Activated naive CD4-positive, alpha-beta T cell treated with anti-CD3 and anti-CD28 coated beads, Interleukin-2, amount 50 U/mL, for 24 hours (primary cell): ENCODE results near the gene ABCA8.

Source experiments
- H3K27ac Mint-ChIP-seq: one replicate; pipeline ENCODE4 v1.8.0; 2021; ENCODE audit warnings: mild to moderate bottlenecking, mixed read lengths
- H3K27me3 Mint-ChIP-seq: one replicate; pipeline ENCODE4 v1.8.0; 2021; ENCODE audit warnings: mixed read lengths
- H3K36me3 Mint-ChIP-seq: one replicate; pipeline ENCODE4 v1.8.0; 2021; ENCODE audit warnings: mixed read lengths
- H3K4me1 Mint-ChIP-seq: one replicate; pipeline ENCODE4 v1.8.0; 2021; ENCODE audit warnings: mixed read lengths
- H3K4me3 Mint-ChIP-seq: one replicate; pipeline ENCODE4 v1.8.0; 2021; ENCODE audit warnings: mild to moderate bottlenecking, mixed read lengths
- H3K9me3 Mint-ChIP-seq: one replicate; pipeline ENCODE4 v1.8.0; 2021; ENCODE audit warnings: mixed read lengths

ABCA8 gene

GRCh38 chr17:68910251-68910705 is 44.9 kb downstream of the ABCA8 start:
- Mint-ChIP-seq H3K4me3 (no peak overlapping the region), H3K9me3 (peaks cover 24% of the 10 kb centered on the region), H3K27ac (no peak overlapping the region), H3K4me1 (no peaks in the 10 kb centered on the region), H3K36me3 (no peaks in the 10 kb centered on the region), H3K27me3 (peaks cover 5% of the 10 kb centered on the region)

- Mint-ChIP-seq H3K9me3 (peaks cover 23% of the 10 kb centered on the region), H3K4me3 (no peak overlapping the region), H3K36me3 (no peaks in the 10 kb centered on the region), H3K27me3 (peaks cover 6% of the 10 kb centered on the region), H3K4me1 (no peaks in the 10 kb centered on the region), H3K27ac (no peak overlapping the region)
Observed at GRCh38 chr17:68909066-68909465, 46.1 kb downstream of the ABCA8 start.

GRCh38 chr17:68908045-68908444 is 47.1 kb downstream of the ABCA8 start:
- H3K9me3 Mint-ChIP-seq, result peaks cover 13% of the 10 kb centered on the region
- H3K36me3 Mint-ChIP-seq, result no peaks in the 10 kb centered on the region
- no peak overlapping the region for H3K27ac Mint-ChIP-seq
- H3K27me3 Mint-ChIP-seq, result peaks cover 6% of the 10 kb centered on the region
- H3K4me1 Mint-ChIP-seq, result no peaks in the 10 kb centered on the region
- no peak overlapping the region for H3K4me3 Mint-ChIP-seq

GRCh38 chr17:68906638-68907037 is 48.6 kb downstream of the ABCA8 start:
- no peak overlapping the region for H3K27ac Mint-ChIP-seq
- H3K4me3 Mint-ChIP-seq, result no peak overlapping the region
- H3K27me3 Mint-ChIP-seq, result peaks cover 1% of the 10 kb centered on the region
- no peaks in the 10 kb centered on the region for H3K36me3 Mint-ChIP-seq
- no peaks in the 10 kb centered on the region for H3K9me3 Mint-ChIP-seq
- no peaks in the 10 kb centered on the region for H3K4me1 Mint-ChIP-seq

GRCh38 chr17:68903286-68903685 is 51.9 kb downstream of the ABCA8 start:
- no peak overlapping the region for H3K27ac Mint-ChIP-seq
- no peaks in the 10 kb centered on the region for H3K36me3 Mint-ChIP-seq
- peaks cover 7% of the 10 kb centered on the region for H3K27me3 Mint-ChIP-seq
- no peaks in the 10 kb centered on the region for H3K4me1 Mint-ChIP-seq
- no peaks in the 10 kb centered on the region for H3K9me3 Mint-ChIP-seq
- H3K4me3 Mint-ChIP-seq, result no peak overlapping the region

- Mint-ChIP-seq H3K36me3 (peaks cover 1% of the 10 kb centered on the region), H3K4me1 (no peaks in the 10 kb centered on the region), H3K27me3 (peaks cover 8% of the 10 kb centered on the region)
Observed at GRCh38 chr17:68897557-68897956, 57.6 kb downstream of the ABCA8 start.

GRCh38 chr17:68892658-68893057 is 62.5 kb downstream of the ABCA8 start:
- Mint-ChIP-seq H3K27ac (no peak overlapping the region), H3K4me1 (no peaks in the 10 kb centered on the region), H3K36me3 (peaks cover under 1% of the 10 kb centered on the region), H3K9me3 (peaks cover 10% of the 10 kb centered on the region), H3K27me3 (peaks cover 4% of the 10 kb centered on the region), H3K4me3 (no peak overlapping the region)

More at GRCh38 chr17:68897557-68897956, 57.6 kb downstream of the ABCA8 start:
- no peak overlapping the region for H3K27ac Mint-ChIP-seq
- no peak overlapping the region for H3K4me3 Mint-ChIP-seq
- H3K9me3 Mint-ChIP-seq, result peaks cover 12% of the 10 kb centered on the region

GRCh38 chr17:68892193-68892592 is 63.0 kb downstream of the ABCA8 start:
- no peaks in the 10 kb centered on the region for H3K4me1 Mint-ChIP-seq
- no peak overlapping the region for H3K4me3 Mint-ChIP-seq
- peaks cover 4% of the 10 kb centered on the region for H3K27me3 Mint-ChIP-seq
- peaks cover 7% of the 10 kb centered on the region for H3K9me3 Mint-ChIP-seq
- H3K27ac Mint-ChIP-seq, result no peak overlapping the region
- no peaks in the 10 kb centered on the region for H3K36me3 Mint-ChIP-seq

- Mint-ChIP-seq H3K4me1 (no peaks in the 10 kb centered on the region), H3K9me3 (no peaks in the 10 kb centered on the region), H3K27ac (no peak overlapping the region), H3K27me3 (peaks cover 9% of the 10 kb centered on the region), H3K36me3 (no peaks in the 10 kb centered on the region), H3K4me3 (no peak overlapping the region)
Observed at GRCh38 chr17:68886401-68886800, 68.8 kb downstream of the ABCA8 start.

- peaks cover 9% of the 10 kb centered on the region for H3K27me3 Mint-ChIP-seq
- H3K4me1 Mint-ChIP-seq, result no peaks in the 10 kb centered on the region
- H3K36me3 Mint-ChIP-seq, result no peaks in the 10 kb centered on the region
- H3K9me3 Mint-ChIP-seq, result no peaks in the 10 kb centered on the region
- H3K4me3 Mint-ChIP-seq, result no peak overlapping the region
- no peak overlapping the region for H3K27ac Mint-ChIP-seq
Observed at GRCh38 chr17:68884888-68885287, 70.3 kb downstream of the ABCA8 start.

- H3K36me3 Mint-ChIP-seq, result no peaks in the 10 kb centered on the region
- H3K27me3 Mint-ChIP-seq, result peaks cover 19% of the 10 kb centered on the region
- H3K4me1 Mint-ChIP-seq, result no peaks in the 10 kb centered on the region
- no peak overlapping the region for H3K27ac Mint-ChIP-seq
- peaks cover 9% of the 10 kb centered on the region for H3K9me3 Mint-ChIP-seq
- H3K4me3 Mint-ChIP-seq, result no peak overlapping the region
Observed at GRCh38 chr17:68878226-68878885, 76.8 kb downstream of the ABCA8 start.

GRCh38 chr17:68871447-68871846 is 83.7 kb downstream of the ABCA8 start:
- Mint-ChIP-seq H3K4me3 (no peak overlapping the region), H3K27me3 (peaks cover 12% of the 10 kb centered on the region), H3K27ac (no peak overlapping the region), H3K4me1 (no peaks in the 10 kb centered on the region), H3K9me3 (no peaks in the 10 kb centered on the region), H3K36me3 (no peaks in the 10 kb centered on the region)

- Mint-ChIP-seq H3K27ac (no peak overlapping the region), H3K27me3 (peaks cover 14% of the 10 kb centered on the region), H3K36me3 (no peaks in the 10 kb centered on the region), H3K4me1 (no peaks in the 10 kb centered on the region), H3K9me3 (no peaks in the 10 kb centered on the region), H3K4me3 (no peak overlapping the region)
Observed at GRCh38 chr17:68870976-68871375, 84.2 kb downstream of the ABCA8 start.

GRCh38 chr17:68870161-68870826 is 84.9 kb downstream of the ABCA8 start:
- H3K27me3 Mint-ChIP-seq, result peaks cover 10% of the 10 kb centered on the region
- no peak overlapping the region for H3K27ac Mint-ChIP-seq
- no peaks in the 10 kb centered on the region for H3K4me1 Mint-ChIP-seq
- no peaks in the 10 kb centered on the region for H3K36me3 Mint-ChIP-seq
- H3K9me3 Mint-ChIP-seq, result no peaks in the 10 kb centered on the region
- H3K4me3 Mint-ChIP-seq, result no peak overlapping the region

- Mint-ChIP-seq H3K36me3 (no peaks in the 10 kb centered on the region), H3K27me3 (peaks cover 4% of the 10 kb centered on the region), H3K4me1 (no peaks in the 10 kb centered on the region), H3K9me3 (peaks cover 2% of the 10 kb centered on the region), H3K27ac (no peak overlapping the region), H3K4me3 (no peak overlapping the region)
Observed at GRCh38 chr17:68868708-68869107, 86.5 kb downstream of the ABCA8 start.

GRCh38 chr17:68867759-68868516 is 87.3 kb downstream of the ABCA8 start:
- Mint-ChIP-seq H3K27ac (no peak overlapping the region), H3K9me3 (peaks cover 9% of the 10 kb centered on the region), H3K36me3 (no peaks in the 10 kb centered on the region), H3K27me3 (peaks cover 7% of the 10 kb centered on the region), H3K4me3 (no peak overlapping the region), H3K4me1 (no peaks in the 10 kb centered on the region)
